Middle frontal gyrus (tissue), 1 donor: ENCODE results near the gene USP25.

Experiments
- DNase-seq: peaks from one replicate; pipeline ENCODE4 v3.0.0-alpha.2; 2015; ENCODE audit warnings: low spot score; ENCODE audit errors: extremely low spot score

Gene USP25

GRCh38 chr21:15763359-15763758 lies 33.6 kb downstream of the USP25 start:
- no peak for DNase-seq

DNA sequence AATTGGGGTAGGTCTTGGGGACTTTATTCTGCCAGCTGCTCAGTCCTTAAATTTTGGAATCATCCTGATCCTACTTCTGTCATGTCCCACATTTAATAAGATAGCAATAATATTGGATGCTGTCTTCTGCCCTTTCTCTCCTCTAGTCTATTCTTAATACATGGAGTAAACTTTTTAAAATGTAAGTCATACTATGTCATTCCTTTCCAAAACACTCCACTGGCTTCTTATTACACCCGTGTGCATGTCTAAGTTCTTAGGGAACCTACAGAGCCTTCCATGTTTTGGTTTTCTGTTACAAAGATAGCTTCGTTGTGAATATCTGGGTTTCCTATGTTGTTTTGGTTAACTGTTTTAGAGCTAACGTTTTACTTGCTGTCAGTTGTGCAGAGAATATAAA lies 35.1 kb downstream of the USP25 start:
- DNase-seq: no peak

DNA sequence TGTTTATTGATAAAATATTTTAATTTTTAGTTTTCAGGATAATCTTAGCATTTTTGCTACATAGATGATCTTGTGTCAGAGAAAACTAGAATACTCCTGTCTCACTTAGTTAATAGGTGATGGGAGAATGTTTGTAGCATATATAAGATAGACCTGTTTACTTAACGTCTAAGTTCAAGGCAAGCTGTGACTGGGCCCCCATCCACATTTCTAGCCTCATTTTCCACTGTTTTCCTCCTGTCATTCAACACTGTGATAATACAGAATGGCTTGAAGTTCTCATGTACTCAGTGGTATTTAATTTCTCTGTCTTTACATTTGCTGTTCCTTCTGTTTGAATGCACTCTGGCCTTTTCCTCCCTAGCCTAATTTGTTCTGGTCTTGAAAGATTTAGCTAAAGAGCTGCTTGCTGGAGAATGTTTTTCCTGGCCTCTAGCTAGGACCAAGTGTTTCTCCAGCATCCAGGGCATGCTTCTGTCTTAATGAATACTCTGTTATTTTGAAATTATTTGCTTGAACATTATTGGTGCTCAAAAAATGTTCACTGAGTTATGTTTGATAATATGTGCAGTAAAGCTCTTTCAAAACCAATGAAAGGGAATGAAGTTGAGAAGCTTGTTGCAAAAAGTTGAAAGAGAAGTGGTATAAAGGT lies 37.3 kb downstream of the USP25 start:
- DNase-seq: no peak

DNA sequence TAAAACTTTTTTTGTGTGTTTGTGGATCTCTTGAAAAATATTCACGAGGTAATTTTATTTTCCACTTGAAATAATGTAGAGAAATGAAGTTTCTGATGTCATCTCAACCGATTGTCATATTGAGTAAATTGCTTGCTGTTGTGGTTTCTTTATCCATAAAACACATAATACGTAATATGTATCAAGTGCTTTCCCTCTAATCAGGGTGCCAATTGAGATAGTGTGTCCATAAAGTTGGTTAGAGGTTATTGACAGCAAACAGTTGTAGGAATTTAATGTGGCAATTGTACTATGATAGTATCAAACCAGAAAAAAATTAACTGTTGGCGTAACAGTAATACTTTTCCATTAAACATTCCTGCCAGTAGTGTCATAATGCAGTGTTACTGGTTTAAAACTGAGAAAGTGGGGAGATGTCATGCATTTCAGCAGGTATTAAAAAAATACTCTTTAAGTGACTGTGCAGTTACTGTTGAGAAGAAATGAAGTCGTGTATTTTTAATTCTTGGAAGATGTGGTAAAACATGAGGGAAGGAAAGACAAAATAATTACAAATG lies 38.3 kb downstream of the USP25 start:
- DNase-seq: no peak

GRCh38 chr21:15768853-15769252 lies 39.1 kb downstream of the USP25 start:
- DNase-seq: no peak

DNA sequence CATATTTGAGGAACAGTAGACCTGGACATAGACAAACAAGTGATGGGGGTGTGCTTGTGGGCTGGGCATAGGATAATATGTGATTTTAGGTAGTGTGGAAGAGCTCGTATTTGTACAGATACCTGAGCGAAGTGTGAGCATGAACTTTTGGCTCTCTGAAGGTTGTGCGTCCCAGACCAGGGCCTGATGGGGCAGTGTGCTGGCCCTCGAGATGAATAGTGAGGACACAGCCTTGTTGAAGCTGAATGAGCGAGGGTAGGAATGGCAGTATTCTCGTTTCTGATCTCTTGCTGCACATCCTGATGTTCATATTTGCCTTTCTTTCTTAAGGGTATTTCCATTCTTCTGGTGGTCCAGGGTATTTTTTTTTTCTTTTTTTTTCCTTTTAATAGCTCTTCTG lies 41.5 kb downstream of the USP25 start:
- DNase-seq: no peak

- DNase-seq: no peak
Measured at GRCh38 chr21:15772654-15773053, 42.9 kb downstream of the USP25 start.

- DNase-seq: no peak
Measured at GRCh38 chr21:15774590-15774989, 44.8 kb downstream of the USP25 start.

DNA sequence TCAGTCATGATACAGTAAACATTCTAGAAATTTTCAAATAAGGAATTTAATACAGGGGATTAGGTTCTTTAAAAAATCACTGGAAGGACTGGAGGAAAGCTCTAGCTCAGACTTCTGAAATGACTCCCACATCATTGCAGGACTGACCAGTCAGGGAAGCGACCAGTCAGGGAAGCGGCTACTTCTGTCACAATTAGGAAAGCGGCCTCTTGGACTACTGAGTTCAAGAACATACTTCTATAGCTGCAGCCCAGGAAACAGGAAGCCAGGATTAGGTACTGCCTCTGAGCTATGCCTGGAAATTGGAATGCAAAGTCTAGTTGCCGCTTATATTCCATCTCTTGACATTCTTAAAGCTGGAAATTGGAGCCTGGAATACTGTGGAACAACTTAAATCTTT lies 45.5 kb downstream of the USP25 start:
- DNase-seq: no peak

- DNase-seq: no peak
Measured at GRCh38 chr21:15775981-15776380, 46.2 kb downstream of the USP25 start.

GRCh38 chr21:15776818-15777217 lies 47.0 kb downstream of the USP25 start:
- DNase-seq: no peak

DNA sequence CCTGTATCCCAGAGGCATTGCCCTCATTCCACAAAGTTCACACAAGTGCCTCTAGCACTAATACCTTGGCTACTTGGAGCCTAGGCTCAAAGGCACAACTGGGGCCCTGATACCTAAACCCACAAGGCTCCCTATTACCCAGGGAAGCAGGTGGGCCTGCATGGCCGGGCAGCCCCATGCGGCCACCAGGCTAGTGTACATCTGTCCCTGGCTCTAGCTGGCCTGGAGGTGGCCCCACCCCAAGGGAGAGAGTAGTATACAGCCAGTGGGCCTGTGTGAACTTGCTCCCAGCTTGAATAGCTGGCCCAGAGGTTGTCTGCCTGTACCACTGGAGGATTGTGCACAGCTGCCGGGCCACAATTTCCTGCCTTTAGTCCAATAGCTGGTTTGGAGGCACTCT lies 52.2 kb downstream of the USP25 start:
- no peak for DNase-seq

- DNase-seq: no peak
Measured at GRCh38 chr21:15788847-15789523, 59.2 kb downstream of the USP25 start.

- no peak for DNase-seq
Measured at GRCh38 chr21:15793109-15793508, 63.3 kb downstream of the USP25 start.

- DNase-seq: no peak
Measured at GRCh38 chr21:15793550-15794235, 63.9 kb downstream of the USP25 start.

DNA sequence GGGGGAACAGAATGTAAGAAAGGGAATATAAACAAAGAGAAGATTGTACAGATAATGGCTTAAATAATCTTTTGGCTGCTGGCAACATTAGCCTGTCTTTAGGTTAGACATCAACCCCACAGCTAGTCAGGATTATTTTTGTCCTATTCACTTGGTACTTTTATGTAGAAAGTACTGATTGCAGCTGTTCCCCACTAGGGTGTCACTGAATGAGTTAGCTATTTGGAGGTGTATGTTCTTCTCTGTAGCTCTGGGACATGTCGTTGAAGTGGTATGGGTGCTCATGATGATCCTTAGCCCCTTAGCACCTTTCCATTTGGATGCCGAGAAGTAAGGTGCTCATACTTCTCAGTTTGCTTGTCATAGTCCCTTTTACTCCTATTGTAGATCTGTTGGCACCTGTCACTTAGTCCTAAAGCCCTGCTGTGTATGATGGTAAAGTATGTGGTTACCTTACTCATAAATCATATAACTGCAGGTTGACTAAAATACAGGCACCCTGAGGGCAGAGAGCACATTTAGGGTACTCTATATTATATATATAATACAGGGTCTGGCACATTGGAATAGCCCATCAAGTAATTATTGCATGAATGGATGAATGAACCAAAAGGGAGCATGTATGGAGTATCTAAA lies 64.6 kb downstream of the USP25 start:
- no peak for DNase-seq

DNA sequence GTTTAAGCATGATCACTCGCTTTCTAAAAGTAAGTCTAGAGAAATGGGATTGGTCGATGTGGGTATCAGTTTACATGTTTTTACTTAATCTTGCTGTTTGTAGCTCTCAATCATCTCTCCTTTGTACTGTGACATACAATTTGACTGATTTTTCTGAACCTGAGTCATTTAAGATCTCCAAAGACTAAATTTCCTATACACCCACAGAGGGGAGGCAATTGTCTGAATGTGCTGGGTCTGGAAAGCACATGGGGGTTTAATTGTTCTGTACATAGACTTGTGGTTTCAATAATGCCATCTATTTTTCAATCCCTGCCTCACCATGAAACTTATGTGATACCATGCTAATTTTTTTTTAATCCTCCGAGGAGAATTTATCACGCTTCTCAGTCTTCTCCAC lies 65.8 kb downstream of the USP25 start:
- no peak for DNase-seq

DNA sequence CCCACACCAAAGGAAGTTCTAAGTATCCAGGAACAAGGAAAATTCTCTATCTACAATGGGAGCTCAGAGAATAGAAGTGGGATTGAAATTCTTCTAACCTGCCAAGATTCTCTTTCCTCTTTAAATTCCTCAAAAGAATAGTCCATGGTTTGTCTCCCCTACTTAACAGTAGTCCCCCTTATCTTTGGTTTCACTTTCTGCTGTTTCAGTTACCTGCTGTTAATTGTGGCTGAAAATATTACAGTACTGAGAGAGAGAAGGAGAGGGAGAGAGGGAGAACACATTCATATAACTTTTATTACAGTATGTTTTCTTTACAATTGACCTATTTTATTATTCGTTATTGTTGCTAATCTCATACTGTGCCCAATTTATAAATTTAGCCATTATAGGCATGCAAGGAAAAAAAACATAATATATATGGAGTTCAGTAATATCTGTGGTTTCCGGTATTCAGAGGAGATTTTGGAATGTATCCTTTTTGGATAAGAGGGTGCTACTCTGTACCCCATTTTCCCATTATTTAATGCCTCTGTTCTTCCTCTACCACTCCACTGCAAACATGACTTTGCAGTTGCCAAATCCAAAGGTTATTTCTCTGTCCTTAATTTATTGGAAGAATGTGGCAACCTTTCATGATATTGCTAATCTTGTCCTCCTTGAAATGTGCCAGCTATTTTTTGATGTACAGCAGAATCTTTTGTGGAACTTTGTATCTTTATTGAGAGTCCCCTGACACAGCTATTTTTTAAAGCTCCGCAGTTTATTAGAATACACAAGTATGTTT lies 68.0 kb downstream of the USP25 start:
- no peak for DNase-seq

DNA sequence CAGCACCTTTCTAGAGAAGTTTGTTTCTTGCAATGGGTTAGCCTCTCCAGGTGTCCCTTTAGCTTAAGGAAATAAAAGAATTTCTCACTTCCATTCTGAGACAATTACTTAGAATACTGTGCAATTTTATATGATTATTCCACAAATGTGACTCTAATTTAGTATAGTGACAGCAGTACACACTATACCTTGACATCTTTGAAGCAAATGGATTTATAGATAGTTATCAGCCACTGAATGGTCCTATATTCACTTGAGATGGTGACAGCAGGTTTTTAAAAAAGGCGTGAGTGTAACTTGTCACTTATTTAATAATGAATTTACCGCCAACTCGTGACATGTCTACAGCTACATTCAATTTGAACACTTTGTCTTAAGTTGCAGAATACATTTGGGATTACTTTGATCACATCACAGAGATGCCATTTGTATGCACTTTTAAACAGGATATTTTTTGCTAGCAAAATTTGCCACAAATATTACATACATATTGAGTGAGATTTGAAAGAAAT lies 71.6 kb downstream of the USP25 start:
- no peak for DNase-seq

DNA sequence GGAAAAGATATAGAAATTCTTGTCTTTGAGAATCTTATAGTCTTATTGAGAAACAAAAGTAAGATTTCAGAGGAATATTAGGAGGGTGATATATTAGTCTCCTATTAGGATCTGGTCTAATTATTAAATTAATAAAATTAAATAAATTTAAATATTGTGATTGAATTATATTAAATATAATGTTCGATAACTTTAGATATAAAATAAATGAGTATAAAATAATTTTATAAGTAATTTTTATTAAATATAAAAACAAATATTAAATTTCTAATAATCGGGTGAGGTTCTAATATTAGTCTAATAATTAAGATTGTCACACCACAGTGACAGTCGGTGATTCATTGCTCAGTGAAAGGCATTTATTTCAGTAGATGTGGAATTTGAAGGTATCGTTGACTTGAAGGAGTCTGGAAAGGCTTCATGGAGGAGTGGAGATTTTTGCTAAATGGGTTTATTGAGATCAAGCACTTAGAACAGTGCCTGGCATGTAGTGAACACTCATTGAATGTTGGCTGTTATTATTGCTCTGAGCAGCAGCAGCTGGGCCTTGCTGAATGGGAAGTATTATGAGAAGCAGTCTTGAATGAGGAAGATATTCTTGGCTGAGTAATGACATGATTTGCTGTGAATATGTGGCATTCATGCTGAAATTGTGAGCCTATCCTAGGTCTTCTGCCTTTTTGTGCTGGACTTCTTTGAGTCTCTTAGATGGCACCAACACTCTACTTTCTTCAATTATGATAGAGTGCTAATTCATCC lies 74.6 kb downstream of the USP25 start:
- DNase-seq: peak; percentile 43
